Measurements from ENCODE around the gene PSMB11. TPM values are rescaled to one million over a fixed set of nuclear protein-coding genes. Genes with fewer than 3 reads are reported as not detected.

Gene PSMB11
- total RNA-seq, 1 experiment from 2014 or later = not detected

DNA sequence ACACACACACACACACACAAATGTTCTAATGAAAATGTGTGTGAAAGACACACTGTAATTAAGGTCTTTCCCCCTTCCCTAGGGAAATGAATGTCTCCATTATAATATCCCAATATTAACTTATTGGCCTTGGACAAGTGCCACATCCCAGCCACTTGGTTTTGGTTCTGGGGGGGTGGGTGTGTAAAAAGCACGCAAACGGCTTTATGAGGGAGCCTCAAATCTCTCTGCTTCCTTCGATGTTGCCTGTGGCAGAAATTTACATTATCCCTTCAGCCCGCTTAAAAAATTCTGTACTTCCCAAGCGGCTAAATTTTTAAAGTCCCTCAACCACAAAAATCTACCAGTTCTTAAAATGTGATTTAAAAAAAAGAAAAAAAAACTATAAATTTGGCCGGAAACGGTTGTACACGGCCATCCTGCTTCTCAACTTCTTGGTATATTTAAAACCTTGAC lies 32.5 kb upstream of the PSMB11 start:
- H3K23me2 ChIP-seq (ENCODE audit: insufficient read length, low read depth, low read length, poor library complexity, severe bottlenecking) = no peaks in the 10 kb centered on the region

More for the DNA sequence above, 32.5 kb upstream of the PSMB11 start:
- WGBS (ENCODE audit: extremely low coverage, insufficient read length, low lambda C conversion rate) = no CpG with 5 or more reads among the region's 8 CpGs
- no peak overlapping the region for H2BK5ac ChIP-seq (ENCODE audit: insufficient read length, low read length)
- no peak overlapping the region for H3K18ac ChIP-seq (ENCODE audit: insufficient read length, low read depth, low read length)
- peaks cover 5% of the 10 kb centered on the region; the same call in 1 of the 2 replicates for H3K4me1 ChIP-seq (ENCODE audit: insufficient read depth, low read length)
- no peak for DNase-seq
- no peak overlapping the region for H3K23ac ChIP-seq (ENCODE audit: insufficient read length, low read depth, low read length)
- H3K27ac ChIP-seq (ENCODE audit: insufficient read length, low read depth, low read length) = no peak overlapping the region
- no peaks in the 10 kb centered on the region for H3K79me2 ChIP-seq (ENCODE audit: insufficient read depth, low read length)
- H3T11ph ChIP-seq (ENCODE audit: low read length) = no peak overlapping the region
- H3K56ac ChIP-seq (ENCODE audit: insufficient read length, low read depth, low read length) = no peak overlapping the region
- Mint-ChIP-seq H3K27ac (peak overlapping the region in 2 of 3 experiments; percentile 72 to 73; a peak in 4 of 7 replicates), H3K4me1 (peaks cover 17 to 37% of the 10 kb centered on the region in 2 experiments), H3K27me3 (ENCODE audit: low read depth) (no peaks in the 10 kb centered on the region), H3K9me3 (peaks cover 0 to 6% of the 10 kb centered on the region in 2 experiments; a peak in 3 of 5 replicates), H3K4me3 (peak overlapping the region; percentile 63 to 76), H3K36me3 (ENCODE audit: insufficient read depth in 1 of 3, low read depth in 3 of 3) (peaks cover 0 to 9% (median 4%) of the 10 kb centered on the region in 3 experiments; a peak in 3 of 7 replicates)
- H2BK120ac ChIP-seq (ENCODE audit: low read depth, low read length, poor library complexity, severe bottlenecking) = no peak overlapping the region
- no peak overlapping the region for H3K4ac ChIP-seq (ENCODE audit: low read depth, low read length)
- no peak overlapping the region for H4K8ac ChIP-seq (replicated peaks; ENCODE audit: insufficient read length, low read depth, low read length)
- H3K14ac ChIP-seq (ENCODE audit: insufficient read depth, low read length) = no peak overlapping the region
- H2BK12ac ChIP-seq (ENCODE audit: insufficient read length, low read depth, low read length) = no peak overlapping the region
- no peak overlapping the region for H3K4me2 ChIP-seq (ENCODE audit: insufficient read depth, insufficient read length, low read length)
- TF ChIP-seq, protein P1, sequence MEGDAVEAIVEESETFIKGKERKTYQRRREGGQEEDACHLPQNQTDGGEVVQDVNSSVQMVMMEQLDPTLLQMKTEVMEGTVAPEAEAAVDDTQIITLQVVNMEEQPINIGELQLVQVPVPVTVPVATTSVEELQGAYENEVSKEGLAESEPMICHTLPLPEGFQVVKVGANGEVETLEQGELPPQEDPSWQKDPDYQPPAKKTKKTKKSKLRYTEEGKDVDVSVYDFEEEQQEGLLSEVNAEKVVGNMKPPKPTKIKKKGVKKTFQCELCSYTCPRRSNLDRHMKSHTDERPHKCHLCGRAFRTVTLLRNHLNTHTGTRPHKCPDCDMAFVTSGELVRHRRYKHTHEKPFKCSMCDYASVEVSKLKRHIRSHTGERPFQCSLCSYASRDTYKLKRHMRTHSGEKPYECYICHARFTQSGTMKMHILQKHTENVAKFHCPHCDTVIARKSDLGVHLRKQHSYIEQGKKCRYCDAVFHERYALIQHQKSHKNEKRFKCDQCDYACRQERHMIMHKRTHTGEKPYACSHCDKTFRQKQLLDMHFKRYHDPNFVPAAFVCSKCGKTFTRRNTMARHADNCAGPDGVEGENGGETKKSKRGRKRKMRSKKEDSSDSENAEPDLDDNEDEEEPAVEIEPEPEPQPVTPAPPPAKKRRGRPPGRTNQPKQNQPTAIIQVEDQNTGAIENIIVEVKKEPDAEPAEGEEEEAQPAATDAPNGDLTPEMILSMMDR (conservative IDR thresholded peaks at IDR 0.05) = no peak
- no peak overlapping the region for H2BK15ac ChIP-seq (ENCODE audit: low read depth, low read length)
- H3K27me3 ChIP-seq (ENCODE audit: insufficient read depth, low read length) = no peaks in the 10 kb centered on the region
- H2AK5ac ChIP-seq (ENCODE audit: insufficient read length, low read length) = no peak overlapping the region
- no peak overlapping the region for H4K91ac ChIP-seq (ENCODE audit: insufficient read length, low read depth, low read length)
- H2AFZ ChIP-seq (ENCODE audit: low read length) = no peak overlapping the region
- no peak overlapping the region for H2BK20ac ChIP-seq (ENCODE audit: low read depth, low read length, poor library complexity, severe bottlenecking)
- no peaks in the 10 kb centered on the region for H4K20me1 ChIP-seq (ENCODE audit: control insufficient read depth, insufficient read depth, insufficient read length)
- no peak overlapping the region for H3K9ac ChIP-seq (ENCODE audit: extremely low read depth, insufficient read length, low read length)
- H3K79me1 ChIP-seq (ENCODE audit: insufficient read depth, low read depth, low read length, poor library complexity, severe bottlenecking) = no peaks in the 10 kb centered on the region
- no peaks in the 10 kb centered on the region for H3K9me3 ChIP-seq (ENCODE audit: control insufficient read depth, low read depth, low read length)
- H4K5ac ChIP-seq (ENCODE audit: insufficient read length, low read depth, low read length) = no peak overlapping the region
